22Rv1 (cell line): ENCODE measurements around the gene CLMN.

Experiments used
- ZFX ChIP-seq: fragments of 450-650 bp; IDR thresholded peaks from 2 replicates; pipeline ENCODE4 v1.6.1; 2017; ENCODE audit warnings: antibody characterized with exemption, borderline replicate concordance
- TF ChIP-seq, protein P1 (sequence below): fragments of 450-650 bp; IDR thresholded peaks from 2 replicates; pipeline ENCODE4 v1.5.1; 2017; ENCODE audit warnings: mild to moderate bottlenecking

DNA sequence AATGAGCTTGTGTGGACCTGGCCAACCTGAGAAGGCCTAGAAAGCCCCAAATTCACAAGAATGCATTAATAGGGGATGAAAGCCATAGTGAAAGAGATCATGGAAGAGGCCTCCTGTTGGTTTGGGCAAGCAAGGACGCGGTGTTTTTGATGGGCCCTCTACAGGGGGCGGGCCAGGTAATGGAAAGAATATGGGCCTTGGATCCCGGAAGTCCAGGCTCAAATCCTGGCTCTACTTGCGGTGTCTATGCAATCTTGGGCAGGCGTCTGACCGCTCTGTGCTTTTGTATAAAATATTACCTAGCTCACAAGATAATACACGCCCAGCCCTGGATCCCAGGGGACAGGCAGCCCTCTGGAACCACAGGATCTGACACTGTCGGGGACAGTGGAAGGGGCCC lies 41.1 kb upstream of the CLMN start:
- TF ChIP-seq, protein P1, sequence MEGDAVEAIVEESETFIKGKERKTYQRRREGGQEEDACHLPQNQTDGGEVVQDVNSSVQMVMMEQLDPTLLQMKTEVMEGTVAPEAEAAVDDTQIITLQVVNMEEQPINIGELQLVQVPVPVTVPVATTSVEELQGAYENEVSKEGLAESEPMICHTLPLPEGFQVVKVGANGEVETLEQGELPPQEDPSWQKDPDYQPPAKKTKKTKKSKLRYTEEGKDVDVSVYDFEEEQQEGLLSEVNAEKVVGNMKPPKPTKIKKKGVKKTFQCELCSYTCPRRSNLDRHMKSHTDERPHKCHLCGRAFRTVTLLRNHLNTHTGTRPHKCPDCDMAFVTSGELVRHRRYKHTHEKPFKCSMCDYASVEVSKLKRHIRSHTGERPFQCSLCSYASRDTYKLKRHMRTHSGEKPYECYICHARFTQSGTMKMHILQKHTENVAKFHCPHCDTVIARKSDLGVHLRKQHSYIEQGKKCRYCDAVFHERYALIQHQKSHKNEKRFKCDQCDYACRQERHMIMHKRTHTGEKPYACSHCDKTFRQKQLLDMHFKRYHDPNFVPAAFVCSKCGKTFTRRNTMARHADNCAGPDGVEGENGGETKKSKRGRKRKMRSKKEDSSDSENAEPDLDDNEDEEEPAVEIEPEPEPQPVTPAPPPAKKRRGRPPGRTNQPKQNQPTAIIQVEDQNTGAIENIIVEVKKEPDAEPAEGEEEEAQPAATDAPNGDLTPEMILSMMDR = no peak
- TF ChIP-seq ZFX = no peak
